HG03103 (cell line): ENCODE data around the gene CASP2.
"Not testable (repeated sequence)": the region's sequence is repeated elsewhere in the genome, so short reads cannot be mapped to it uniquely, and the experiment has no call there.

ENCODE experiments used
- ATAC-seq: cut with Tn5 transposase; IDR thresholded peaks from one replicate; pipeline ENCODE4 v1.9.1; 2021; ENCODE audit warnings: low read depth; ENCODE audit not compliant: unreplicated experiment

CASP2 gene

DNA sequence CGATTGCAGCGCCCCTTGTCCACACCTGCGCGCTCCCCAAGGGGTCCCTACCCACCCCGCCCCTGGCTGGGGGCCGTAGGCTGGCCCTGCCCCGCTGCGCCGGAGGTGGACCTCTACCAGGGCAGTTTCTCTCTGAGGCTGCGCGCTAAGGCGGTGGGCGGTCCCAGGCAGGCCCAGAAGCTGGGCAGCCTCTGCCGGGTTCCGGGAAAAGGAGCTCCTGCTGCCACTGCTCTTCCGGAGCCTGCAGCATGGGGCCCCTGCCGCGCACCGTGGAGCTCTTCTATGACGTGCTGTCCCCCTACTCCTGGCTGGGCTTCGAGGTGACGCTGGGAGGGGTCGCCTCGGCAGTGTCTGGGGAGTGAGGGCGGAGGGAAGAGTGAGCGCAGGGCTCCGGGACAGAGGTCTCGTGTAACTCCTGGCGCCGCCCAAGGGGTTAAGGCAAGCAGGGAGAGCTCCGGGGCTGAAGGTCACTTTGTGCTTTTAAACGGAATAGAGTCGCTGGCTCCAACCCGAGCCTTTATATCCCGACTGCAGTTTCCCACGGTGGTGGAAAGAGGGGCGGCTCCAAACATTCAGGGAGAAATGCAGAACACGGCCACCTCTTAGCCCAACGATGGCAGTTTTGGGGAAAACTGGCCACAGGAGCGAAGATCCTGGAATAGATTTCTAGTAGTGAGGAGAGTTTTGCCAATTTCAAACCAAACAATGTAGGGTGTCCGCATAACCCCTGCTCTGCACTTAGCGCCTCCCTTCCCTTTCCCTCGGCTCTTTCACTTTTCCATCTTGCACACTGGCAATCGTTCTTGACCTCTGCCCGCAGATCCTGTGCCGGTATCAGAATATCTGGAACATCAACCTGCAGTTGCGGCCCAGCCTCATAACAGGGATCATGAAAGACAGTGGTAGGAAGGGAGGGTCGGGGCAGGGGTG is 24.6 kb upstream of the CASP2 start, which contains the start of gene GSTK1:
TSS of gene GSTK1 (plus strand) at position 176 of the 930 bp plus-strand sequence. CDS start at position 249, 73 bp downstream.
- peak; percentile 93 for ATAC-seq

DNA sequence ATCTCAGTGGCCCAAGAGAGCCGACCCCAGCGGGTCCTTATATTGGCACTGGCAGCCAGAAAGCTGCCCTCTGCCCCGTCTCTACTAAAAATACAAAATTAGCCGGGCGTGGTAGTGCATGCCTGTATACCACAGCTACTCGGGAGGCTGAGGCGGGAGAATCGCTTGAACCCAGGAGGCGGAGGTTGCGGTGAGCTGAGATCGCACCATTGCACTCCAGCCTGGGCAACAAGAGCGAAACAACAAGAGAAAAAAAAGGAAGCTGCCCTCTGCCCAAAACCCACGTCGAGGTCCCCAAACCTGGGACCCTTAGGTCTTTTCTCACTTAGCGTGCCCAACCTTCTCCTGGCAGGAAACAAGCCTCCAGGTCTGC is 24.0 kb upstream of the CASP2 start:
- not testable (repeated sequence) for ATAC-seq

DNA sequence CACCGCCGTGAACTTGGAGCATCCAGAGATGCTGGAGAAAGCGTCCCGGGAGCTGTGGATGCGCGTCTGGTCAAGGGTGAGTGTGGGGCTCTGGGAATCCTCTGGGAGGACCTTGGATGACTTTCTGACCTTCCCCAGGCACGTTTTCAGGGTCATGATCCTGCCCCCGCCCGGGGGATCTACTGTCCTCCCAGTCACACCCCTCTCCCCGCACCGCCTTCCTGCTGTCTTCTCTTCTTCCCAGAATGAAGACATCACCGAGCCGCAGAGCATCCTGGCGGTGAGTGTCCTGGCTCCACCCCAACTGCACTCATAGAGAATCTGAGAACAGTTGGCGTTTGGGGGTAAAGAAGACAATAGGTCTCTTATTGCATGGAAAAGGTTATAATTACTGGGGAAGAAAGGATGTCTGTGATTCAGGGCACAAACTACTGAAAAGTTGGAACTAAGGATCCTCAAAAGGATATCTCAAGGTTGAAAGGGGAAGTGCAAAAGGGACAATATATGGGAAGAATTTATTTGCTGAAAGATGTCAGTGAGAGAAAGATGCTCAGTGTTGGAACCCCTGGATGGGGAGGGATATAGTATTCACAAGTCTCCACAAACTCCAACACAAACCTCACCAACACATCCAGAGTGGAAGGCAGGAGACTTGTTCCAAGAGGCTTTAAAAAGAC is 23.0 kb upstream of the CASP2 start:
- no peak for ATAC-seq

DNA sequence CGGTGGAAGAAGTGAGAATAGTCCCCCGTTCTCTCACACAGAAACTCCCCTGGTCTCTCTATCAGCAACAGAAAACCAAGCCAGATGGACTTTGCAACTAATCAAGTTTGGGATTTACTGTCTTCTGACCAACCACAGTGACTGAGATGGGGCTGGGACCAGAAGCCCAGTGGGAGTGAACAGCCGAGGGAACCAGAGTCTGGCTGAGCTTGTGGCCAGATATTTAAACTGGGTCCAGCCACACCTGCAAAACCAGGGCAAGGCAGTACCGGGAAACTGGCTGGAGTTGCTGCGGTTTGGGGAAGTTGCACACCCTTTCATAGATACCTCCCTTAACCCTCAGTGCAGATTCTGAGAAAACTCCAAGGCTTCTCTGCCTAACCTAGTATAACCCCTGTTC is 18.9 kb upstream of the CASP2 start:
- ATAC-seq: no peak

DNA sequence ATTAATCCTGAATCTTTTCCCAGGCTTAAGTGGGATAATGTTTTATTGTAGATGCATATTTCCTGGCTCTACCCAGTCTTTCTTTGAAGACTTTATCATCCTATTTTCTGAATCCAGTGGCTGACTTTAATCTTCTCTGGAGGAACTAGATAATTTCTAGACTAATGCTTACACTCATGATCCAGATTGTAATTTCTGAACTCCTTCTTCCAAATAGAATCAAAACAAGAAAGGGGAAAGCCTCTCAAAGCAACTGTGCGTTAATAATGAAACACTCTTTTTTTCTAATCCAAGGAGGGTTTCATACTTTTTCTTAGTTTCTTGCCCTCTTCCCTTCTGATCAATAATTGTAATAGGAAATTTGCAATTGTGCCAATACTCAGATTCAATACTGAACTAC is 16.9 kb upstream of the CASP2 start:
- no peak for ATAC-seq

DNA sequence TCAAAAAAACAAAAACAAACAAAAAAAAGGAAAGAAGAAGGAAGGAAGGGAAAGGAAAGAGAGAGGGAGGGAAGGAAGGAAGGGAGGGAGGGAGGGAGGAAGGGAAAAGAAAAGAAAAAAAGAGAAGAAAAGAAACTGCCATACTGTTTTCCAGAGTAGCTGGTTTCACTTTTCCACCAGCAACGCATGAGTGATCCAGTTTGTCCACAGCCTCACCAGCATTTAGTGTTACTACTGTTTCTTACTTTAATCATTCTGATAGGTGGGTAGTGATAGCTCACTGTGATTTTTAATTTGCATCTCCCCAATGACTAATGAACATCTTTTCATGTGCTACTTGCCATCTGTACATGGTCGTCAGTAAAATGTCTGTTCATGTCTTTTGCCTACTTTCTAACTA is 15.3 kb upstream of the CASP2 start:
- no peak for ATAC-seq

DNA sequence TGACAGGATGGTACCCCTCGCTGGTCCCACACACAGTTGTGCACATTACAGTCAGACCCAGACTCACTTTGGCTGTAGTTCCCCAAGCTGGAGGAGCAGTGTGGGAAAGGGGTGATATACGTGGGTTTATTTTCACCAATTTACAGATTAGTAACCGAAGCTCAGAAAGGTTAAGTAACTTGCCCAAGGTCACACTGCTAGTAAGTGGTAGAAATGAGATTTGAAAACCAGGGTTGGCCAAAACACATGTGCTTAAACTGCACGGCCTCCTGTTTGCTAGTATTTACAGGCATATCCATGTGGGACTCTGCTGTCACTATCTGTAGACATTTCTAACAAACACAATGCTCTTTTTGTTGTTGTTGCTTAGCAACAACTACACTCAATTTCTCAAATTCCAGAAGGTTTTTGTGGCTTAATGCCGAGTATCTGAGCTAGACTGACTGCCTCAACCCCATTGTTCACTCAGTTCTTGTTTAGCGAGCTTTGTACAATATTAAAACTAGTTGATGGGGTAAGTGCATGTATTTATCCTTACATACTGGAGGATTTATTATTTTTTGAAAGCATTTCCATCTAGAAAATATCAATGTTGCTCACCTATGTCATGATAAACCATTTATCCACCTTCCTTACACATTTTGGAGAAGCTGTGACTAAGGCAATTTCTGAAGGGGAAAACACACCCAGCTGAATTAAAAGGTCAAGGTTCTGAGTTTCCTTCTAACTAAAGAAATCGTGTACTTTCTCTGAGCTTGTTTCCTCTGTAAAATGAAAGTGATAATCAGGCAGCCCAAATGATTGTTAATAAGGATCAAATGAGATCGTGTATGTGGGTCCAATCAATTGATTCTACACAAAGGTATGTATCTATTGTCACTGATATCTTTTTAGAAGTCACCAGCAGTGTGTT is 8.7 kb upstream of the CASP2 start:
- no peak for ATAC-seq

DNA sequence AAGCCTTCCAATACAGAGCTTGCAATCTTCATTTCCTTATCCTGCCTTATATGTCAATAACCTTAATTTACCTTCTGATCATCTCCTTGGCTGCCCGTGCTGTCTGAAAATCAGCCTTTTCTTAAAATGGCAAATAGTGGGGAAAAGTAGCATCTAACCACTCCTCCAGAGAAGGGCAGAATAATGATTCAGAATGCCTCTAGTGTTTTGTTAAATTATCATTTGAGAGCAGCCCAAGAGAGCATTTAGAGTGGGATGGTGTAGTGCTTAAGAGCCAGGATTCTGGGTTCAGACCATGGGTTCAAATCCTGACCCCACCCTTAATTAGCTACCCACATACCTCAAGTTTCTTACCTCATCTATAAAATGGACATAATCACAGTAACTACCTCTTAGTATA is 8.0 kb upstream of the CASP2 start:
- no peak for ATAC-seq

DNA sequence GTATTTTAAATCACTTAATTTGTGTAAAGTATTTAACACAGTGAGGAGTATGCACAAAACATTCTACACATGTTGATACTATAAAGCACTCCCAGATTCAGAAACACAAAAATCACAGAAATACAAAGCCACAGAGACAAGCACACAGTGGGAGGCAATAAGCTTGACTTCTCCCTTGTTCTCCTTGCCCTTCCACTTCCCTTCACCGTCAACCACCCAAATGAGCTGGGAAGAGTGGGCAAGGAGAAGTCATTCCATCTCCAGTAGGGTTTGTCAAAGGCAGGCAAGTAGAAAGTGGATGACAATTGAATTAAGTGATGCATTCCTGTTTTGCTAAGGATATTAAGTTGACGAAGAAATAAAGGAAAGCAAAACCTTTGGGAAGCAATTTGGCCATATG is 7.6 kb upstream of the CASP2 start:
- no peak for ATAC-seq

DNA sequence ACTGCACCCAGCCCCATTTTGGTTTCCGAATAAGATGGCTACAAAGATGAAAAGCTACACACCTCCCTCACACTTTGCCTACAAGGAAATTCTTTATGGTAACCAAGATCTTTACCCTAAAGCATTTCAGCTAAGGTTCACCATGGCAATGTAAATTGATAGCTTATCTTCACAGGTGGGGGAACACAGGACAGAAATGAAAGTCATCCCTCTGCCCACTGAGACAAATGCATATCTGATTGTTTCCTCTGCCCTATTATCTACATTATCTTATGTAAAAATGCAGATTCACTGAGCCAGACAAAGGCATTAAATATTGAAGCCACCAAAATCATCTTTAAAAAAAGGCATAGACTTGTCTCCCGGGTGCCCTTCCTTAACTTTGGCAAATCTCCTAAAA is 6.6 kb upstream of the CASP2 start:
- ATAC-seq: no peak

DNA sequence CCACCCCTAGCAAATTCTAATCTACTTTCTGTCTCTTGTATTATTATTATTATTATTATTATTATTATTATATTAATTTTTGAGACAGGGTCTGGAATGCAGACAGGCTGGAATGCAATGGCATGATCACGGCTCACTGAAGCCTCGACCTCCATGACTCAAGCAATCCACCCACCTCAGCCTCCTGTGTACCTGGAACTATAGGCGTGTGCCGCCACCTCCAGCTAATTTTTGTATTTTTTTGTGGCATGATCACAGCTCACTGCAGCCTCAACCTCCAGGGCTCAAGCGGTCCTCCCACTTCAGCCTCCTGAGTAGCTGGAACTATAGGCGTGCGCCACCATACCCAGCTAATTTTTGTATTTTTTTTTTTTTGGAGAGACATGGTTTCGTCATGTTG is 6.0 kb upstream of the CASP2 start:
- no peak for ATAC-seq

DNA sequence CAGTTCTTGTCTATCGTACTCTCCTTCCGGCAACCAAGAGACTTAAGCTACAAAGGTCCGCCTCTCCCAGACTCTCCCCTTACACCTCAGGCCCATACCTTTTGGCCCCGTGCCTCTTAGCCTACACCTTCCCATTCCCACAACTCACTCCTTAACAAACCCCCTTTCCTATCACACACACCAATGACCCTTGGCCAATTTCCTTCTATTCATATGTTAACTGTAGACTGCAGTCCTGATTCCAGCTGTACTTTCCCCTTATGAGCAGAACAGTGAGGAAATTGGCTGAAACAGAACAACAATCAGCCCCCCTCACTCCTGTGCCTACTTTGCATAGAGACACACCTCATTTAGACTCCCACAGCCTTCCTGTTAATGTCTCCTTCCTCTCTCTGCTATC is 4.8 kb upstream of the CASP2 start:
- ATAC-seq: no peak

DNA sequence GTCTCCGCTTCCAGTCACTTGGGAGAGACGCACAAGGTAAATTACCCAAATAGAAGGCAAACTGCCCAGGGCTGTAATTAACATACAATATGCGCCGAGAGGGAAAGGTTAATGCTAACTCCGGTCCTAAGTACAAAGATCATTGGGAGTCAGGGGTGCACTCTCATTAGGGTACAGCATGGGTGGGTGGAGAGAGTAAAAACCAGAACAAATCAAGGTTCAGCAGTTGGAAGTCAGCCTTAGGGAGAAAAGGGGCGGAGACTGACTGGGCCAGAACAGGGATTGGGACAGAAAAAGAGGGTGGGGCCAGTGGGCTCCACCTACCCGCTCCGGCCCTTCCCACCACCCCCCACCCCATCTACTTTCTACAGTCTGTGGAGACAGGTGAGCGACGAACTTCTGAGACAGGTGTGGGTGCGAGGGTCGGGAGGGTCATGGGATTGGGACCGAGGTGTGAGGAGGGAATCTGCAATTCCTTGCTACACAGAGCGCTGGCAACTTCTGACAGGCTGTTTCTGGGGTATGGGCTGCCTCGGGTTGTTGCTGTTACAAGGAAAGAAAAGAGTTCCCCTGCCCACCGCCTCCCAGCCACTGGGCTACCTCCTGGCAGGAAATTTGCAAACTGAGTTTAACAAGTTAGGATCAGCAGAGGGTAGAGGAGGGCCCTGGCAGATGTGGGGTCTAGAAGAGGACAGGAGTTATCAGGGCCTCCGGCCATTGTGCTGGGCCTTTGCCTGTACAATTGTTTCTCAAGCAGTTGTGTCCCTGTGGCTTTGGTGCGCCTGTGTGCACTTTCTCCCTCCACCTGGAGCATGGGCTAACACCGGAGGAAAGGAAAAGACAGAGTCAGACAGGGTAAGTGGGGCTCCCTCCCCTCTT is 3.3 kb upstream of the CASP2 start, which contains the start of gene TMEM139:
TSS of gene TMEM139 (plus strand) at position 368 of the 879 bp plus-strand sequence. CDS start 1,000 bp downstream, outside the sequence.
- ATAC-seq: no peak

DNA sequence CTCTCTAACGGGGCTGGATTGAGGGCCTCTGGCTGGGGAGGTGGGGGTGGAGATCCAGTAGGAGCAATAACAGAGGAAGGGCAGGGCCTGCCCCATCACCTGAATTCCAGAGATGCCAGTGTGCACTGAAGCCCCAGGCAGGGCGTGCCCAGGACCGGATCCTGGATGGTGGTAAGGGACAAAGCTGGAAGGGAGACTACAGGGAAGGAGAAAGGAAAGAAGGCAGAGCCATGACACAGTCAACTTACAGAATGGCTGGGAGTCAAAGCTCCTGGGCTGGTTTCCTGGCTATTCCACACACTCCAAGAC is 2.7 kb upstream of the CASP2 start:
- ATAC-seq: no peak

DNA sequence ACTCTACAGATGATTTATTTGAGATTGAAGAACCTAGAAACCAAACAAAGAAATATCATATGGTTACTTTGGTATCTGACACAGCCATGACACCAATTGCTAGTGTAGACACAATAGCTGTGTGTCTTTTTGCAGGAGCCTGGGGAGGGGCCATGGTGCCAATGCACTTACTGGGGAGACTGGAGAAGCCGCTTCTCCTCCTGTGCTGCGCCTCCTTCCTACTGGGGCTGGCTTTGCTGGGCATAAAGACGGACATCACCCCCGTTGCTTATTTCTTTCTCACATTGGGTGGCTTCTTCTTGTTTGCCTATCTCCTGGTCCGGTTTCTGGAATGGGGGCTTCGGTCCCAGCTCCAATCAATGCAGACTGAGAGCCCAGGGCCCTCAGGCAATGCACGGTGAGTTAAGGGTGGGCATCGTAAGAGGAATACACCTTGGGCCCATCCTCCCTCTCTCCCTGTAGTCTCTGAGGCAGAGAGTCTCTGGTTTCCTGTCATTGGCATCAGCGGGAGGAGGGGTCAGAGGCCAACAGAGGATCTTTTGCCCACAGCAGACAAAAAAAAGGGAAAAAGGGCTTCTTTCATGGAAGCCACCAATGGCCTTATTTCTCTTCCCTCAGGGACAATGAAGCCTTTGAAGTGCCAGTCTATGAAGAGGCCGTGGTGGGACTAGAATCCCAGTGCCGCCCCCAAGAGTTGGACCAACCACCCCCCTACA is 2.2 kb upstream of the CASP2 start:
- ATAC-seq: no peak

DNA sequence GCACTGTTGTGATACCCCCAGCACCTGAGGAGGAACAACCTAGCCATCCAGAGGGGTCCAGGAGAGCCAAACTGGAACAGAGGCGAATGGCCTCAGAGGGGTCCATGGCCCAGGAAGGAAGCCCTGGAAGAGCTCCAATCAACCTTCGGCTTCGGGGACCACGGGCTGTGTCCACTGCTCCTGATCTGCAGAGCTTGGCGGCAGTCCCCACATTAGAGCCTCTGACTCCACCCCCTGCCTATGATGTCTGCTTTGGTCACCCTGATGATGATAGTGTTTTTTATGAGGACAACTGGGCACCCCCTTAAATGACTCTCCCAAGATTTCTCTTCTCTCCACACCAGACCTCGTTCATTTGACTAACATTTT is 1.6 kb upstream of the CASP2 start:
- no peak for ATAC-seq

DNA sequence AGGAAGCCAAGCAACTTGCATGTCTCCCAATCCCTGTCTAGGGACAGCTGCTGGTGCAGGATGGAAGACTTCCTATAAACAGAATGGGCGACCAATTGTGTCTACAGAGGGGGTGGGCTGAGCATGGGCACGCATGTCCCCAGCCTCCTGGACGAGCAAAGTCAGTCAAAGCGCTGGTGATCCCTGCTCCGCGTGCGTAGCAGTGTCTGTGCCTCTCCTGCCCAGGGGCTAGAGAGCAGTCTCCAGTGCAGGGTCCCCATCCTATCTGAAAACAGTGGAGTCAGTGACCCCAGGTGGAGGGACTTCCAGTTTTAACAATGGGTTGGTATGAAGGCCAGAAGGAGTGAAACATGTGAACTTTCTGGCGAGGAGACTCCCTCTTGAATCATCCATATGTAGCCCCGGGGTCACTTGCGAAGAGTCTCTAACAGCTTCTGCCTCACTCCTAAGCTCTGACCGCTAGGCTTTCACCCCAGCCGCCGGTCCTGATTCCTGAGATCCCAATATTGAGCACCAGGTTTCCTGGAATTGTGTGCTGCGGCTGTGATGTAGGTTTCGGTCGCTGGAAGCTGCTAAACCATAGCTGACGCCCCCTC is 714 bp upstream of the CASP2 start:
- ATAC-seq: no peak

DNA sequence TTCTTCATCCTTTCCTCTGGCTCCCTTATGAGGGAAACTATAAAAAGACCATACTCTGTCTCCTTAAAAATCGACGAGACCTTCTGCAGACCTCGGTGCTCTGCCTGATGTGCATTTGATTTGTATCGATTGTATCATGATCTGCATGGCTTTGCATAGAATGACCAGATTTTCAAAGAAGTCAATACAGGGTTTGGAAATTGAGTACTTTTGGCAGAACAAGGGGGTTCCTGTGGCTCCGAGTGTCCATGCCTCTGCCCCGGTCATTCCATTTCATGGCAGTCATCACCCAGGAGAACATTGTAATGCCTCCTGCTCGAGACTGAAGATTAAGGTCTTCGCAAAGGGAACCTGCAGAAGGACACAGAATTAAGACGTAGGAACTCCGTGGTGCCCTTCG is 685 bp downstream of the CASP2 start:
- ATAC-seq: no peak

DNA sequence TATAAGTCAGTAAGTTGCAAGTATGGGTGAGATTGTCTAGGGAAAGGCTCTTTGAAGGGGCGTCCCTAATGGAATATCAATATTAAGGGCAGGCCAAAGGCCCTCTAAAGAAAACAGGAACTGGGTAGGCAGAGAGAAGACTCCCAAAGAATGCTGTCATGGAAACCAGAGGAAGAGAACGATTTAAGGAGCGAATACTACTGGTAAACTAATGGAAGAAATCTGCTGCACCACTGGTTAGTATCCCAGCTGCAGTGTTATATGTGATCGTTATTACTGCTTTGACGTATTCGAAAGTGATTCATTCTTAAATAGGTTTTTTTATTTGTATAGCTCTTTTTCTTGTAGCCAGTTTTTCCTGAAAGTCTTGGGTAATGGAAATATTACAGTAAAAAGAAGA is 1.3 kb downstream of the CASP2 start:
- no peak for ATAC-seq
